ENCODE measurements around the gene NLRP4. TPM values are rescaled to one million over a fixed set of nuclear protein-coding genes. Genes with fewer than 3 reads are reported as not detected.

Gene NLRP4
- total and polyA plus RNA-seq, 2 of the 4 experiments (the other 2 are of a cell fraction) = not detected

- CTCF ChIA-PET = no interaction called here
- no peaks in the 10 kb centered on the region for H3K79me1 ChIP-seq (ENCODE audit: low read depth in 1 of 2, low read length in 2 of 2)
- H3K23ac ChIP-seq (ENCODE audit: low read depth, low read length) = no peak overlapping the region
- no peak for ATAC-seq (ENCODE audit: low read depth)
- no peak overlapping the region for H2BK120ac ChIP-seq (ENCODE audit: low read depth, low read length)
- H3K9me1 ChIP-seq (ENCODE audit: insufficient read depth, low read length) = no peaks in the 10 kb centered on the region
- H4K20me1 ChIP-seq (ENCODE audit: insufficient read depth, low read length) = no peaks in the 10 kb centered on the region
- no peak overlapping the region for H2BK20ac ChIP-seq (ENCODE audit: low read depth, low read length)
- H2AFZ ChIP-seq (replicated peaks; ENCODE audit: low read length, poor library complexity) = no peak overlapping the region
- POLR2A ChIA-PET (ENCODE audit: unreplicated experiment) = no interaction called here
- no peaks in the 10 kb centered on the region for H3K27me3 ChIP-seq (ENCODE audit: control insufficient read depth, insufficient read depth, low read length)
- H3K56ac ChIP-seq (ENCODE audit: extremely low read depth, insufficient read depth, low read length) = no peak overlapping the region
- DNase-seq = no peak
- no CpG with 5 or more reads among the region's 2 CpGs for WGBS, 2 experiments (ENCODE audit: extremely low coverage in 2 of 2, insufficient read length in 1 of 2)
- H3K4me1 ChIP-seq (ENCODE audit: control insufficient read depth, insufficient read depth, low read length) = no peaks in the 10 kb centered on the region
- H2BK15ac ChIP-seq (ENCODE audit: low read depth, low read length) = no peak overlapping the region
- no TSS peak for BruUV-seq (replicated peaks)
- H2AK9ac ChIP-seq (replicated peaks; ENCODE audit: low read depth, low read length, poor library complexity) = no peak overlapping the region
- no peak overlapping the region for H4K91ac ChIP-seq (ENCODE audit: insufficient read depth, low read depth, low read length)
- H4K5ac ChIP-seq (ENCODE audit: low read depth, low read length) = no peak overlapping the region
- H4K8ac ChIP-seq (ENCODE audit: low read depth in 2 of 2, low read length in 2 of 2) = no peak overlapping the region
- H2BK5ac ChIP-seq (ENCODE audit: low read depth, low read length, poor library complexity, severe bottlenecking) = no peak overlapping the region
- in situ Hi-C loops (cut with MboI; ENCODE audit: low sequenced_read_pairs) = no loop called here
- dilution Hi-C loops (cut with HindIII; ENCODE audit: low sequenced_read_pairs, unreplicated experiment) = no loop called here
- no peak overlapping the region for H2AK5ac ChIP-seq (ENCODE audit: low read depth, low read length)
- intact Hi-C loops (cut with micrococcal nuclease) = no loop called here
- no peak for TF ChIP-seq RAD21 (IDR thresholded peaks at IDR 0.05; ENCODE audit: low read length)
- no peak for TF ChIP-seq RFX5 (IDR thresholded peaks at IDR 0.05; ENCODE audit: low read depth, low read length)
- TF ChIP-seq SMC3 (IDR thresholded peaks at IDR 0.05; ENCODE audit: low read depth, low read length) = no peak
- no peak for TF ChIP-seq CEBPB (IDR thresholded peaks at IDR 0.05; ENCODE audit: low read depth, low read length)
- no peak for TF ChIP-seq BHLHE40 (IDR thresholded peaks at IDR 0.05; ENCODE audit: low read depth, low read length)
- no peak for TF ChIP-seq MXI1 (IDR thresholded peaks at IDR 0.05; ENCODE audit: borderline replicate concordance, low read depth, low read length)
- no peak for TF ChIP-seq POLR2A (IDR thresholded peaks at IDR 0.05; ENCODE audit: low read depth, low read length)
- no peak for TF ChIP-seq NFE2L2 (IDR thresholded peaks at IDR 0.05; ENCODE audit: low read depth, low read length)
- no peak for TF ChIP-seq USF2 (IDR thresholded peaks at IDR 0.05; ENCODE audit: low read depth, low read length)
- no peak for TF ChIP-seq RCOR1 (IDR thresholded peaks at IDR 0.05; ENCODE audit: insufficient replicate concordance, low read length)
- TF ChIP-seq, protein P1, sequence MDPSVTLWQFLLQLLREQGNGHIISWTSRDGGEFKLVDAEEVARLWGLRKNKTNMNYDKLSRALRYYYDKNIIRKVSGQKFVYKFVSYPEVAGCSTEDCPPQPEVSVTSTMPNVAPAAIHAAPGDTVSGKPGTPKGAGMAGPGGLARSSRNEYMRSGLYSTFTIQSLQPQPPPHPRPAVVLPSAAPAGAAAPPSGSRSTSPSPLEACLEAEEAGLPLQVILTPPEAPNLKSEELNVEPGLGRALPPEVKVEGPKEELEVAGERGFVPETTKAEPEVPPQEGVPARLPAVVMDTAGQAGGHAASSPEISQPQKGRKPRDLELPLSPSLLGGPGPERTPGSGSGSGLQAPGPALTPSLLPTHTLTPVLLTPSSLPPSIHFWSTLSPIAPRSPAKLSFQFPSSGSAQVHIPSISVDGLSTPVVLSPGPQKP (IDR thresholded peaks at IDR 0.05; ENCODE audit: borderline replicate concordance, low read depth, low read length) = no peak
- TF ChIP-seq, protein P2, sequence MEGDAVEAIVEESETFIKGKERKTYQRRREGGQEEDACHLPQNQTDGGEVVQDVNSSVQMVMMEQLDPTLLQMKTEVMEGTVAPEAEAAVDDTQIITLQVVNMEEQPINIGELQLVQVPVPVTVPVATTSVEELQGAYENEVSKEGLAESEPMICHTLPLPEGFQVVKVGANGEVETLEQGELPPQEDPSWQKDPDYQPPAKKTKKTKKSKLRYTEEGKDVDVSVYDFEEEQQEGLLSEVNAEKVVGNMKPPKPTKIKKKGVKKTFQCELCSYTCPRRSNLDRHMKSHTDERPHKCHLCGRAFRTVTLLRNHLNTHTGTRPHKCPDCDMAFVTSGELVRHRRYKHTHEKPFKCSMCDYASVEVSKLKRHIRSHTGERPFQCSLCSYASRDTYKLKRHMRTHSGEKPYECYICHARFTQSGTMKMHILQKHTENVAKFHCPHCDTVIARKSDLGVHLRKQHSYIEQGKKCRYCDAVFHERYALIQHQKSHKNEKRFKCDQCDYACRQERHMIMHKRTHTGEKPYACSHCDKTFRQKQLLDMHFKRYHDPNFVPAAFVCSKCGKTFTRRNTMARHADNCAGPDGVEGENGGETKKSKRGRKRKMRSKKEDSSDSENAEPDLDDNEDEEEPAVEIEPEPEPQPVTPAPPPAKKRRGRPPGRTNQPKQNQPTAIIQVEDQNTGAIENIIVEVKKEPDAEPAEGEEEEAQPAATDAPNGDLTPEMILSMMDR (conservative IDR thresholded peaks at IDR 0.05; ENCODE audit: low read depth, low read length) = no peak
- no peak for TF ChIP-seq MAFK (IDR thresholded peaks at IDR 0.05; ENCODE audit: low read depth, low read length)
- TF ChIP-seq CHD1 (IDR thresholded peaks at IDR 0.05; ENCODE audit: low read depth, low read length) = no peak
- TF ChIP-seq FOS (IDR thresholded peaks at IDR 0.05; ENCODE audit: low read depth, low read length) = no peak
- peaks cover 9% of the 10 kb centered on the region for H3K9me3 ChIP-seq (ENCODE audit: control insufficient read depth, insufficient read depth, low read length)
- H3K9ac ChIP-seq (ENCODE audit: low read depth, low read length) = no peak overlapping the region
- no peak overlapping the region for H3K18ac ChIP-seq (ENCODE audit: low read depth, low read length)
- no peak overlapping the region for H3K27ac ChIP-seq (ENCODE audit: insufficient read depth, low read length)
- H3K36me3 ChIP-seq (ENCODE audit: control insufficient read depth, insufficient read depth, low read length) = no peaks in the 10 kb centered on the region
- no peak overlapping the region for H3K4ac ChIP-seq (ENCODE audit: low read depth, low read length)
- no peak overlapping the region for H3K4me3 ChIP-seq (ENCODE audit: insufficient read depth, low read depth, low read length)
- H3K4me2 ChIP-seq (ENCODE audit: low read depth, low read length) = no peak overlapping the region
- H3K14ac ChIP-seq (replicated peaks; ENCODE audit: low read depth, low read length) = no peak overlapping the region
Measured at GRCh38 chr19:55802281-55802680, 34.1 kb upstream of the NLRP4 start.
